AG20443 (cell line): ENCODE measurements around the gene EXOC6B.

Experiments used
- DNase-seq: peaks from one replicate; pipeline ENCODE4 v3.0.0; 2012; ENCODE audit warnings: low spot score, mixed read lengths

Gene EXOC6B

GRCh38 chr2:72825257-72826155 is at the start of gene EXOC6B:
TSS of gene EXOC6B (minus strand) at chr2:72826033.
- peak; percentile 95 for DNase-seq

DNA sequence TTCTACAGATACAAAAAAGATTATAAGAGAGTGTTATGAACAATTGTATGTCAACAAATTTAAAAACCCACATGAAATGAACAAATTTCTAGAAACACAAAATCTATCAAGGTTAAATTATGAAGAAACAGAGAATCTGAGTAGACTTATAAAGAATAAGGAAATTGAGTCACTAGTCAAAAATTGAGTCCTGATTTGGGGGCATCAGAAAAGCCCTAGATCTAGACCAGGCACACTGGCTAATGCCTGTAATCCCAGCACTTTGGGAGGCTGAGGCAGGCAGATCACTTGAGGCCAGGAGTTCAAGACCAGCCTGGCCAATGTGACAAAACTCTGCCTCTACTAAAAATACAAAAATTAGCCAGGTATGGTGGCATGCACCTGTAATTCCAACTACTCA is 46.0 kb upstream of the EXOC6B start:
- no peak for DNase-seq

DNA sequence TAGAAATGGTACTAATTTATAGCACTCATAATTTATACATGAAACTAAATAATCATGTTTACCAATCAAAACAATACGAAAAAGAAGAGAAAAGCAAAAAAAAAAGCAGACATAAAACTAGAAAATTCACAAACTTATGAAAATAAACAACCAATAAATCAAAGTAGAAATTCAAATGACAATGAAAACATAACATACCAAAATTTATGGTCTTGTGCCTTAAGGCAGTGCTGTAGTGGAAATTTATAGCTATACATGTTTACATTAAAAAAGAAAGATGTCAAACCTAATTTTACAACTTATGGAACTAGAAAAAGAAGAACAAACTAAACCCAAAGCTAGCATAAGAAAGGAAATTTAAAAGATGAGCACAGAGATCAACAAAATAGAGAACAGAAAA is 45.2 kb upstream of the EXOC6B start:
- no peak for DNase-seq

DNA sequence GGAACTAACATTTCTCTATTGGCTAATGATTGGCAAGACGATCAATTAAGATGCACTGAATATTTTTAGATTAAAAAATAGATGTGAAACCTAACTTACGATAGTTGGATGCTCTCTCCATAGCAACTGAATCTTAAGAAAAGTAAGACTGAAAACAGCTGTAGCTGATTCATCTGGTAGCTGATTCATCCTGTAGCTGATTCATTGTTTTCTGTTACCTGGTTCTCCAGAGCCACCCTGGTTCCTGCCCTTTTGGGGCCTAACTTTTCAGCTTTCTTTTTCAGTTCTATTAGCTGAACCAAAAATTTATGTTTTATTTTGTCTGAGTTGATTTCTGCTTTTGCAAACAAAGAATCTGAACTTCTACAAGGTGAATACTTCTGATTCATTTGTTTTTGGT is 38.7 kb upstream of the EXOC6B start:
- peak; percentile 48 for DNase-seq

DNA sequence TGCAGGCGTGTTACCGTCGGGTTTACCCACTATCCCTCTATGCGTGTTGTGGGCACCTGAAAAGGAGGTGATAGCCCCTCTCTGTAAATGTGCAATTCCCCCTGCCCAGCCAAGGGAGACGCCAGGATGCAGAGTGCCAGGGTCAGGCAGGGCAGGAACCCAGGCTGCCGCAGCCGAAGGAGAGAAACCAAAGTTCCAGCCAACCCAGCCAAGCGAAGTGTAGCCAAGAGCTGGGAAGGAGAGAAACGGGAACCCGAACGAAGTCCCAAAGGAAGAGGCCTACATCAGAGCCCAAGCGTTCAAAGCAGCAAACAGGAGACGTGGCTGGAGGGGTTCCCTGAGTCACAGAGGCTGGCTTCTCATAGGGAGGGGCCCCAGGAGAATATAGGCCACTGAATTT is 37.2 kb upstream of the EXOC6B start:
- no peak for DNase-seq

DNA sequence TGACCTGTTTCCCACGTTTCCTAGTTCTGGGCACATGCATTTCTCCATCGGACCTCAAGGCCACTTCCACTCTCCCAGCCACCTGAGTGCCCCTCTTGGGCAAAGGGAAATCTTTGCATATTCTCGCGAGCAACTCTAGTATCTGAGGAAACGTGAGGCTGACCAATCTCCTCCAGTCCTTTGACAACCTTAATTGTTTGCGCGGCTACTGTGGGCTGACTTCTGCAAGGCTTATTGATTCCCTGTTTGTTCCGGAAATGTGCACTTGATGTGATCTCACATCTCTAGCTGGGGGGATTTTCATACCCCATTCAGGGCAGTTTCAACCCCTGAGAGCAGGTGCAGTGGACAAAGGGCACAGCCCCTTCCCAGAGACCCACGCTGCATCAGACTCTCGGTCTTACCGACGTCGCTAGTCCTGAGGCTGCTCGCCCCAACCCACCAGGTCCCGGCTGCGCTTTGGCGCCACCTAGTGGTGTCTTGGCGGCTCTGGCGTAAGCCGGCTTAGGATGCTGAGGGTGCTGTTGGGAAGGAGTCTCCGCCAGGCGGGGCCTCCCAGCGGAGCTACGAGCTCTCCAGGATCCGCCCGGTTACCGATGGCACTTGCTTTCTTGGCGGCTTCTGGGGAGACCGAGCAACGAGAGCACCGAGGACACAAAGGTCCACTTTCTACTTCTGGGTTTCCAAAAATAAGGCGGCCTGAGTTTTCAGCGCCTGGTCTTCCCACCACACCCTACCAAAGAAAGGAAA is 36.6 kb upstream of the EXOC6B start:
- DNase-seq, result peak; percentile 97

DNA sequence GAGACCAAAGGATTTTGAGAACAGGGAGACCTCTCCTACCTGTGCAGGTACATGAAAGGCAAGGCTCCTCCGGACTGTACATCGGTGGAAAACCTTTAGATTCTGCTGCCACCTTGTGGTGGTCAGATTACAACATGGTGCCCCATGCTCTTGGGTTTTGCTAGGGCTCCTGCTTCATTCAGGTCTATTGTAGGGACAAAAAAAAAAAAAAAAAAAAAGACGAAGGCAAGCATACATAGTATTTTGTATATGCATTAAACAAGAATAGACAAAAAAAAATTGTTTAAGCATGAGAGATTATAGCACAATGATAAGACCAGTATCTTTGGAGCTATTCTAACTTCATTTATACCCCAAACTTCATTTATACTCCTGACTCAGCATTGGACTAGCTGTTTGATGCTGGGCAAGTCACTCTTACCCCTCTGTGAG is 34.0 kb upstream of the EXOC6B start:
- peak; percentile 69 for DNase-seq

DNA sequence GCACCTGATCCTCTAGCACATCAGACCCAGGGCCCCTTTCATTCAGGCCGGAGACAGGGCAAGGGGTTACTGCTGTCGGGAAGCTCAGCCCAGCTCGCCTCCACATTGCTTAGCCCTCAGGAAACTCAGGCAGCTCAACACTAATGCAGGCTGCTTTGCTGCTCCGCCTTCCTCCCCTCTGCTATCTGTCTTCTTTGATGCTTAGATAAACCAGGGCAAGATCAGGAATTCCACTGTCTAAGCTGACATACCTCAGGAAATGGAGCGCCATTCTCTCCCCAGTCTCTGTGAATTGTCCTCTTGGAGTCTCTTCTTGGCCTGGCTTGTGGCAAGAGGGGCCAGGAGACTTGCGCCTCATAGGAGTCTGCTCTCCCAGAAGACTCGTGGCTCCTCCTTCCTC is 25.5 kb upstream of the EXOC6B start:
- DNase-seq, result no peak

DNA sequence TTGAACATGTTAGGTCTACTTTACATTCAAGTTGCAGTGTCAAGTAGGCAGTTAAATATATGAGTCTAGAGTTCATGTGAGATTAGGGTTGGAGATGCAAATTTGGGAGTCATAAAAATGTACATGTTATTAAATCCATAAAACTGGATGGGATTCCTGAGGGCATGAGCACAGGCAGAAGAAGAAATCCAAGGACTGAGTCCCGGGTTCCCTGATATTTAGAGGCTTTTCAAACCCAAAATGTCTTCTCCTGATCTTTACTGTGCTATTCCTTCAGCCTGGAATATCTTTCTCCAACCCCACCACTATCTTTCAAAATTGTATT is 23.3 kb upstream of the EXOC6B start:
- no peak for DNase-seq

DNA sequence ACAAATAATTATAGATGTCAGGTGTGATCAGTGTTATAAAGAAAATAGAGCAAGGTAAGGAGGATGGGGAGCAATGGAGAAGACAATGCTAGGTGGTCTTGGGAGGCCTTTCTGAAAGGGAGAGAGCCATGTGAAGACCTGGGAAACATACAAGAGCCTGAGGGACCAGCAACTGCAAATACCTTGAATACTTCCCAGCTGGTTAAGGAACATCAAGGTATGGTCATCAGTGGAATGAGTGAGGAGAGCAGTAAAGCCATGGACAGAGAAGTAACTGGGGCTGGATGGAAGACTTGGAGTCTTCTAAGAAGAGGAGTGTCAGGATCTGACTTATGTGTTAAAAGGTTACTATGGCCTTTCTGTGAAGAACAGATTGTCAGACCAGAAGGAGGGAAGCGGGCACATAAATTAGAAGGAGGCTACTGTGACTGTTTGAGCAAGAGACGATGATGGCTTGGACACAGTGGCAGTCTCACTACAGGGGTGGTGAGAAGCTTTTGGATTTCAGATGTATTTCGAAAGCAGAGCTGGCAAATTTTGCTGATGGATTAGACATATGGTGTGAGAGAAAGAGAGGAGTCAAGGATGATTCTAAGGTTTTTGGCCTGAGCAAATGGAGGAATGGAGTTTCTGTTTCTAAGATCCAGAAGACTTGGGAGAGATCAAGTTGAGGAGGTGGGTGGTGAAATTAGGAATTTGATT is 22.8 kb upstream of the EXOC6B start:
- no peak for DNase-seq

- DNase-seq, result no peak
These were observed 21.9 kb upstream of the EXOC6B start for GRCh38 chr2:72847534-72848315.

- no peak for DNase-seq
These were observed 20.6 kb upstream of the EXOC6B start for GRCh38 chr2:72846171-72847095.

DNA sequence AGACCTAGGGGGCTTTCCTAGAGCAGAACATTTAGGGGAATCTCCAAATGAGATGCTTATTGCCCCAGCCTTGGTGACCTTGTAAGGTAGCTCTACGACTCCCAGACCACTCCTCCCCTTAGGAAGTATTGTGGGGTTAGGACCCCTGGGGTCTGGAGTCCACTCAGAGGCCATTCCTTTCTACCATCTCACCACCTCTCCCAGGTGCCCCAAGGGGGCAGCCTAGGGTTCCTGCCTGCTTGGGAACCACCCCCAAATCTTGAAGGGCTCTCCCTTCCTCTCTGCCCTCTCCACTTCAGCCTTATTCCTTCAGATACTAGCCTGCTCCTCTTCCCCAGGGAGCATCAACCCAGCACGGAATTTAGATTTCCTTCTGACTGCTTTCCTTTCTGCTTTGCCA is 17.5 kb upstream of the EXOC6B start:
- no peak for DNase-seq

DNA sequence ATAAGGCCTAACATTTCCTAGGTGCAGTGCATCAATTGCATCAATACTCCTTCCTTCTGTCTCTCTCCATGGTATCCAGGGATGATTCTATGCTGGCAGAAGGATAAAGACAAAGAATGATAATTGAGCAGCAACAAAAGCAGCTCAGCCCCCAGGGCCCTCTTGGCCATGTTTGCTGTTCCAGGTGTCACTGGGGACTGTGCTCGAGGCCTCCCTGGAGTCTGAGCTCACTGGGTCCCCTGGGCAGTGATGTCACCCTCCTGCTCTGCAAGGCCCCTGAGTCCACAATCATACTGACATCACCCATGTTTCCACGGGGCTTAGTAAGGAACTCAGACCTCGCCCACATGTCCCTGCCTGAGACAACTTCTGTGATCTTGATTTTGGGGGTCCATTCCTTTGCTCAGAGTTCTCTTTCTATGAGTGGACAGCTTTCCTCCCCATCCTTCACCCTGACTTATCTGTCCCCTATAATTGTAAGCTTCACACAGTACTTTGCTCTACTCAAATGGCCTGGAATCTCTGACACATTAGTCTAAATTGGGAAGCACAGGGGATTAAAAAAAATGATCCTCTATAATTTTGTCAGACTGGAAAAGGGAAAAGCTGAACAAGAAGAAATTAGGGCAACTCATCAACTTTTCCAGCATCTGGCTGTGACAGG is 15.8 kb upstream of the EXOC6B start:
- no peak for DNase-seq

DNA sequence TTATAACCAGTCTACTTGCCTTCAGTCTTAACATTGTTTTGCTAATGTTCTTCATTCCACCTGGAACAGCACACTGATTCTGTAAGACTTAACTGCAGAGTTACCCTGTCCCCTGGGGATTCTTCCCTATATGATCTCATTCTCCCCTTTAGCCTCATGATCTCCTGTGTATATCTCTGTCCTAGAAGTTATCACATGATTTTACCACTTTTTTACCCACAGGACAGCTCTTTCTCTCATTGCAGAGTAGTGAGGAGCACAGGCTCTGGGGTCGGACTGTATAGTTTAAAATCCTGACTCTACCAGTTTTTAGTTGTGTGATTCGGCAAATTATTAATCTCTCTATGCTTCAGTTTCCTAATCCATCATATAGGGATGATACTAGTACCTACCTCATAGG is 14.2 kb upstream of the EXOC6B start:
- DNase-seq, result no peak

GRCh38 chr2:72837171-72837570 is 11.3 kb upstream of the EXOC6B start:
- no peak for DNase-seq

GRCh38 chr2:72835403-72835802 is 9.6 kb upstream of the EXOC6B start:
- no peak for DNase-seq

- no peak for DNase-seq
These were observed 8.8 kb upstream of the EXOC6B start for GRCh38 chr2:72834596-72834995.

DNA sequence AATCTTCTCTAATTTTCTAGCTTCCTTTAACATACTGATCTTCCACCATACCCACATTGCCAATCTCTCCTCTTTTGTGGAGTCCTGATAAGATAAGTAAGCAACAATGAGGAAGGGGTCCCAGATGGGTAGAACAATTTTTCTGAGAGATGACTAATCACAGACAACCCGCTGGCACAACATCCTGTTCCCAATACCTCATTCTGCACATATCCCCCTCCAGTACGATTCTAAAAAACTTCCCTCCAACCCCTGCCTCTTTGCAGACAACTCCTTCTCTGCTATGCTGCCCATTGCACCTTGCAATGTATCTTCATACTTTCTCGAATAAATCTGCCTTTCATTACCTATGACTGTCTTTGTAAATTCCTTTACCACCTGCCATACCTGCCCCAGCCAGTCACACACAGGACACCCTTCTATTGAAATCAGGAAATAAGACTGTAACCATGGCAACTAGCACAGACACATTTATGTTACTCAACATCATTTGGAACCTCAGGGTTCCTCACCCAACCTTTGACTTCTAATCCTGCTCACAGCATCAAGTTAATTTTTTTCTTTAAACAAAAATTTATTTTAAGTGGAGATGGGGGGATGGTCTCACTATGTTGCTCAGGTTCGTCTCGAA is 7.4 kb upstream of the EXOC6B start:
- DNase-seq, result no peak

DNA sequence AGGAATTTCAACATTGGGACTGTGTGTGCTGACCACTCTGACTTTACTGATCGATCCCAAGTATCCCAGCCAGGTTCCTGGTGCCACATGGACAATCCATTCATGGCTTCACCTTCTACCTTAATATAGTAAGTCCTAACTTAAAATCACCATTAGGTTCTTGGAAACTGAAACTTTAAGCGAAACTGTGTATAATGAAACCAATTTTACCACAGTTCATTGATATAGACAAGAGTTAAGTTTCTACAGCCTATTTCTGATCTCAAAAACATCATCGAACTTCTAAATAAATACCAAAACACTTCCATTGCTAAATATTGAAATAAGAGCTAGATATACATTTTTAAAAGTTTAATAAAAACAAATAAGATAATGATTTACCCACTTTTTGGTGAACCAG is 4.4 kb upstream of the EXOC6B start:
- no peak for DNase-seq
